ENCODE measurements around the gene CREB3L1. TPM values are rescaled to one million over a fixed set of nuclear protein-coding genes. Genes with fewer than 3 reads are reported as not detected.
A peak's percentile ranks its signal among the peaks of the same experiment; 100 is the strongest.

The CREB3L1 gene
- total and polyA plus RNA-seq, 2 experiments from 2014 or later, result 22.9 to 275 TPM

DNA sequence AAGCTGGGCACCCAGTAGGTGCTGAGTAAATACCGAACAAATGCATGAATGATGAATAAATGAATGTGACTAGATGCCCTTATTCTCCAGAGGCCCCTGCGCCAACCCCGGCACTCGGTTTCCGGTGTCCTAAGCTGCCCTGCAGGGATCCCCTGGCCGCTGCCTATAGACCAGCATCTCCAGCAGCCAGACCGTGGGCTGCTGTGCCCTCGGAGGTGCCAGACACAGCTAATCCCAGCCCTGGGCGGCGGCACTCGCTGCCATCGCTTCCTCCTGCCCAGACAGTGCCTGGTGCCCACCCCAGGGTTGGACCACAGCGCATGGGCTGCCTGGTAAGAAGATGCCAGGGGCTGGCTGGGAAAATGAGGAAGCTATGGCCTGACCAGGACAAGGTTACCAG, 15.6 kb downstream of the CREB3L1 start:
- H3K27me3 ChIP-seq, result no peaks in the 10 kb centered on the region
- no peak for DNase-seq (ENCODE audit: low spot score)
- H3K9me3 ChIP-seq (ENCODE audit: low read depth), result no peaks in the 10 kb centered on the region
- H3K27ac ChIP-seq, result peak overlapping the region; percentile 96
- no peak overlapping the region for H3K4me3 ChIP-seq
- 96% methylated on average over 13 of the region's 13 CpGs for WGBS (ENCODE audit: low lambda C conversion rate, missing lambda C conversion rate)
- no peaks in the 10 kb centered on the region for H3K36me3 ChIP-seq (replicated peaks; ENCODE audit: insufficient read depth, low read depth)
- peaks cover 53% of the 10 kb centered on the region for H3K4me1 ChIP-seq (ENCODE audit: insufficient read depth)
- no peak overlapping the region for H2AFZ ChIP-seq
- no peaks in the 10 kb centered on the region for H4K20me1 ChIP-seq (ENCODE audit: insufficient read depth, poor library complexity, severe bottlenecking)
- H3K9me2 ChIP-seq (replicated peaks; ENCODE audit: insufficient read depth), result no peaks in the 10 kb centered on the region
- peaks cover 77% of the 10 kb centered on the region for H3K79me2 ChIP-seq
- no peak overlapping the region for H3K4me2 ChIP-seq
- TF ChIP-seq EZH2phosphoT487 (IDR thresholded peaks at IDR 0.05; ENCODE audit: low read depth, severe bottlenecking, unreplicated experiment) (no peak), EZH2 (IDR thresholded peaks at IDR 0.05; ENCODE audit: borderline replicate concordance) (no peak)
- TF ChIP-seq, protein P1, sequence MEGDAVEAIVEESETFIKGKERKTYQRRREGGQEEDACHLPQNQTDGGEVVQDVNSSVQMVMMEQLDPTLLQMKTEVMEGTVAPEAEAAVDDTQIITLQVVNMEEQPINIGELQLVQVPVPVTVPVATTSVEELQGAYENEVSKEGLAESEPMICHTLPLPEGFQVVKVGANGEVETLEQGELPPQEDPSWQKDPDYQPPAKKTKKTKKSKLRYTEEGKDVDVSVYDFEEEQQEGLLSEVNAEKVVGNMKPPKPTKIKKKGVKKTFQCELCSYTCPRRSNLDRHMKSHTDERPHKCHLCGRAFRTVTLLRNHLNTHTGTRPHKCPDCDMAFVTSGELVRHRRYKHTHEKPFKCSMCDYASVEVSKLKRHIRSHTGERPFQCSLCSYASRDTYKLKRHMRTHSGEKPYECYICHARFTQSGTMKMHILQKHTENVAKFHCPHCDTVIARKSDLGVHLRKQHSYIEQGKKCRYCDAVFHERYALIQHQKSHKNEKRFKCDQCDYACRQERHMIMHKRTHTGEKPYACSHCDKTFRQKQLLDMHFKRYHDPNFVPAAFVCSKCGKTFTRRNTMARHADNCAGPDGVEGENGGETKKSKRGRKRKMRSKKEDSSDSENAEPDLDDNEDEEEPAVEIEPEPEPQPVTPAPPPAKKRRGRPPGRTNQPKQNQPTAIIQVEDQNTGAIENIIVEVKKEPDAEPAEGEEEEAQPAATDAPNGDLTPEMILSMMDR (IDR thresholded peaks at IDR 0.05; ENCODE audit: poor library complexity), result no peak

DNA sequence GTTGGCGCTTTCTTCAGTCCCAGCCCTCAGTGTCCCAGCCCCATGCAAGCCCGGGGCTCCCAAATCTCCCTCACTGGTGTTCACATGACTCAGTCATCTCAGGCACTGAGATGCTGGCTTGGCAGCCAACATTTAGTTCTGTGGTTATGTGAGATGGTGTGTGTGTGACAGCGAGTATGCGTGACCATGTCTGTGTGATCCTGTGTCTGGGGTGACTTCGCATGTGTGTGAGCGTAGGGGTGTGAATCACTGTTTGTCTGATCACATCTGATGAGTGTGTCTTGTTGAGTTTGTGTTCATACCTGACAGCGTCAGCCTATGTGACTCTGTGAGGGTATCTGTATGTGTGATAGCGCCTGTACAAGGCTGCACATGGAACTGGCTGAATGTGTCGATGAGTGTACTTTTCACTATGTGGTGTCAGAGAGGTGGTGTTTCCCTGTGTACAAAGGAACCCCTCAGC, 16.2 kb downstream of the CREB3L1 start:
- Histone ChIP-seq H3K9me2 (replicated peaks; ENCODE audit: insufficient read depth) (no peaks in the 10 kb centered on the region), H4K20me1 (ENCODE audit: insufficient read depth, poor library complexity, severe bottlenecking) (no peaks in the 10 kb centered on the region), H3K4me1 (ENCODE audit: insufficient read depth) (peaks cover 53% of the 10 kb centered on the region), H3K27me3 (no peaks in the 10 kb centered on the region), H3K36me3 (replicated peaks; ENCODE audit: insufficient read depth, low read depth) (no peaks in the 10 kb centered on the region), H3K4me3 (no peak overlapping the region), H3K79me2 (peaks cover 76% of the 10 kb centered on the region), H3K4me2 (peak overlapping the region; percentile 95), H3K9me3 (ENCODE audit: low read depth) (no peaks in the 10 kb centered on the region), H3K27ac (peak overlapping the region; percentile 96), H2AFZ (no peak overlapping the region)
- TF ChIP-seq EZH2 (IDR thresholded peaks at IDR 0.05; ENCODE audit: borderline replicate concordance), result no peak
- TF ChIP-seq, protein P1 (IDR thresholded peaks at IDR 0.05; ENCODE audit: poor library complexity), result no peak
- TF ChIP-seq EZH2phosphoT487 (IDR thresholded peaks at IDR 0.05; ENCODE audit: low read depth, severe bottlenecking, unreplicated experiment), result no peak
- 87% methylated on average over 9 of the region's 9 CpGs for WGBS (ENCODE audit: low lambda C conversion rate, missing lambda C conversion rate)
- peak; percentile 34 for DNase-seq (ENCODE audit: low spot score)

DNA sequence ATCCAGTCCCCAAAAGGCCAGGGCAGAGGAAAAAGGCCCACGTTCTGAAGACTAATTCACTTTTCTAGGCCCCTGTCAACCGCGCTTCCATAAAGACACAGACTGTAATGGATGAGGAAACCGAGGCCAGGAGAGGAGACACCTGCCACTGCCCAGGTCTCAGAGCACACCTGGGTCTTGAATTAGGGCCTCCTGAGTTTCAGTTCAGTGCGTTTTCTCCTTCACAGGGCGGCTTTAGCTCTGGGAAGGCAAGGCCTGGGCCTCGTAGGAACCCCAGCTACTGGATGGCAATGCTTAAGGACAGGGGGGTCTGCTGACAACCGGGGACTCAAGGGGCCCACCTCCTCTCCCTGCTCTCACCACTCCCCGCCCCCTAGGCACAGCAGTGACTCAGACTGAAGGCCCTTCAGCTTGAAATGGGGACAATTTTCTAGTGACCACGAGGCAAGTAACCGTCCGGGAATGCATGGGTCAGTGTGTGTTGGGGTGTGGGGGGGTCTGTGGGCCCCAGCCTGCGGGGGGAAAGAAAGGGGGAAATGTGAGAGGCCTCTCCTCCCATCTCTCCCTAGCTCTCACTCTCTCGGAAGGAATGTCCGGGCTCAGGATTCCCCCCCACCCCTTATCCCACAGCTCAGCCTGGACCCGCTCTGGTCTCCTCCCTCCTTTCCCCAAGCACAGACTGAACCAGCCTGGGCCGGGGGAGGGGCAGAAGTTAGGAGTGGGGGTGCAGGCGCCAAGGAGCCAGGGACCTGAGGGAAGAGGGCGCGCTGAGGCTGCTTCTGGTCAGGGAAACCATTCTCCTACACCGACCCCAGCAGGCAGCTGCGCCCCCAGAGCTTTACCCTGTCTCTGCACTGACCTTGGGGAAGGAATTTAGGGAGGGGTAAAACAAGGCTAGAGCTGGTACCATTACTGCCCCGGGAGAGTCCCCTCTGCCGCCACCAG, 17.2 kb downstream of the CREB3L1 start:
- TF ChIP-seq EZH2phosphoT487 (IDR thresholded peaks at IDR 0.05; ENCODE audit: low read depth, severe bottlenecking, unreplicated experiment), result no peak
- no peak for TF ChIP-seq EZH2 (IDR thresholded peaks at IDR 0.05; ENCODE audit: borderline replicate concordance)
- TF ChIP-seq, protein P1 (IDR thresholded peaks at IDR 0.05; ENCODE audit: poor library complexity), result no peak
- WGBS (ENCODE audit: low lambda C conversion rate, missing lambda C conversion rate), result 38% methylated on average over 20 of the region's 24 CpGs
- Histone ChIP-seq H3K4me2 (peak overlapping the region; percentile 95), H3K9me2 (replicated peaks; ENCODE audit: insufficient read depth) (no peaks in the 10 kb centered on the region), H2AFZ (no peak overlapping the region), H3K36me3 (replicated peaks; ENCODE audit: insufficient read depth, low read depth) (no peaks in the 10 kb centered on the region), H3K79me2 (peaks cover 69% of the 10 kb centered on the region), H3K27me3 (no peaks in the 10 kb centered on the region), H4K20me1 (ENCODE audit: insufficient read depth, poor library complexity, severe bottlenecking) (no peaks in the 10 kb centered on the region), H3K9me3 (ENCODE audit: low read depth) (no peaks in the 10 kb centered on the region), H3K27ac (peak overlapping the region; percentile 96), H3K4me1 (ENCODE audit: insufficient read depth) (peaks cover 52% of the 10 kb centered on the region), H3K4me3 (peak overlapping the region; percentile 17)
- DNase-seq (ENCODE audit: low spot score), result peak; percentile 85
